Activated T-helper 2 cell treated with anti-CD3 and anti-CD28 coated beads, Interferon-gamma antibody, Interleukin-2, Interleukin-4, amounts not matched to agents 10 μg/mL and 5 μg/mL and 100 μg/mL, durations not matched to agents 14 hours and 24 hours and 36 hours (primary cell): ENCODE results near the gene SH3RF3. TPM values are rescaled to one million over a fixed set of nuclear protein-coding genes. Genes with fewer than 3 reads are reported as not detected.

Source experiments
- DNase-seq: peaks from one replicate; pipeline ENCODE4 v3.0.0; 2021; ENCODE audit warnings: low spot score
- H3K27ac Mint-ChIP-seq: one replicate; pipeline ENCODE4 v1.8.0; 2021; ENCODE audit warnings: mixed read lengths
- H3K27me3 Mint-ChIP-seq: one replicate; pipeline ENCODE4 v1.8.0; 2021; ENCODE audit warnings: low read depth, mixed read lengths
- H3K36me3 Mint-ChIP-seq: one replicate; pipeline ENCODE4 v1.8.0; 2021; ENCODE audit warnings: low read depth, mixed read lengths
- H3K4me1 Mint-ChIP-seq: one replicate; pipeline ENCODE4 v1.8.0; 2021; ENCODE audit warnings: low read depth, mixed read lengths
- H3K4me3 Mint-ChIP-seq: one replicate; pipeline ENCODE4 v1.8.0; 2021; ENCODE audit warnings: low read depth, mild to moderate bottlenecking, moderate library complexity, mixed read lengths
- H3K9me3 Mint-ChIP-seq: one replicate; pipeline ENCODE4 v1.8.0; 2021; ENCODE audit warnings: mixed read lengths
- intact Hi-C: fragments of 100-400 bp; cut with micrococcal nuclease; formaldehyde crosslinking; loops from one replicate; pipeline ENCODE4 v1.15.1; 2023
- total RNA-seq: library from RNA; stranded (reverse); gene quantifications from 2 replicates; pipeline ENCODE4 v1.2.3, GENCODE V29; 2022

The SH3RF3 gene
- total RNA-seq, 1 donor from 2014 or later: 0.78 TPM

DNA sequence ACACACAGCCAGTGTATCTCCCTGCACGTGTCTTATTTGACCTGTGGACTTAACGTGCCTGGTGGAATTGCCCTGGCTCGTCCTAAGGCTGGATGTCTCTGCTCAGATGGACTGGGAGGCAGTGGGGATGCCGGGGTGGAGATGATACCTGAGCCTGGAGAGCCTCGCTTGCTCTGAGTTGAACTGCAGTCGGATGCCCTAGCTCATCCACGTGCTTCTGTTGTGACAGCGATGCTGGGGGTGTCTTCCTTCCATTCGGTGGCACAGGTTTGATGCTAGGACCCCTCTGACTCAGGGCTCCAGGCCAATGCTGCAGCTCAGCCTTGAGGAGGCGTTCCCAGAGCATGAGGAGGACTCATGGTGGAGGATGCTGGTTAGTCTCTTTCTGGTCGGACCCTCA, 117.6 kb downstream of the SH3RF3 start:
- Mint-ChIP-seq H3K27me3 (peaks cover 22% of the 10 kb centered on the region), H3K9me3 (no peaks in the 10 kb centered on the region), H3K27ac (no peak overlapping the region), H3K36me3 (no peaks in the 10 kb centered on the region), H3K4me1 (peaks cover 2% of the 10 kb centered on the region), H3K4me3 (no peak overlapping the region)
- DNase-seq: no peak
- intact Hi-C loops: no loop called here

GRCh38 chr2:109247340-109247739, 118.3 kb downstream of the SH3RF3 start:
- no peaks in the 10 kb centered on the region for H3K36me3 Mint-ChIP-seq
- no peak for DNase-seq
- peaks cover 22% of the 10 kb centered on the region for H3K27me3 Mint-ChIP-seq
- H3K4me3 Mint-ChIP-seq: no peak overlapping the region
- no peak overlapping the region for H3K27ac Mint-ChIP-seq
- H3K4me1 Mint-ChIP-seq: peaks cover 2% of the 10 kb centered on the region
- intact Hi-C loops: no loop called here
- H3K9me3 Mint-ChIP-seq: no peaks in the 10 kb centered on the region

- no peak for DNase-seq
- H3K27ac Mint-ChIP-seq: no peak overlapping the region
- intact Hi-C loops: no loop called here
- H3K4me3 Mint-ChIP-seq: no peak overlapping the region
- H3K4me1 Mint-ChIP-seq: peaks cover 2% of the 10 kb centered on the region
- peaks cover 22% of the 10 kb centered on the region for H3K27me3 Mint-ChIP-seq
- H3K9me3 Mint-ChIP-seq: no peaks in the 10 kb centered on the region
- no peaks in the 10 kb centered on the region for H3K36me3 Mint-ChIP-seq
Measured at GRCh38 chr2:109247812-109248211, 118.8 kb downstream of the SH3RF3 start.

- Mint-ChIP-seq H3K27me3 (peaks cover 20% of the 10 kb centered on the region), H3K4me3 (no peak overlapping the region), H3K4me1 (peaks cover 2% of the 10 kb centered on the region), H3K36me3 (no peaks in the 10 kb centered on the region), H3K27ac (no peak overlapping the region), H3K9me3 (no peaks in the 10 kb centered on the region)
- intact Hi-C loops: no loop called here
- no peak for DNase-seq
Measured at GRCh38 chr2:109248590-109248989, 119.6 kb downstream of the SH3RF3 start.

DNA sequence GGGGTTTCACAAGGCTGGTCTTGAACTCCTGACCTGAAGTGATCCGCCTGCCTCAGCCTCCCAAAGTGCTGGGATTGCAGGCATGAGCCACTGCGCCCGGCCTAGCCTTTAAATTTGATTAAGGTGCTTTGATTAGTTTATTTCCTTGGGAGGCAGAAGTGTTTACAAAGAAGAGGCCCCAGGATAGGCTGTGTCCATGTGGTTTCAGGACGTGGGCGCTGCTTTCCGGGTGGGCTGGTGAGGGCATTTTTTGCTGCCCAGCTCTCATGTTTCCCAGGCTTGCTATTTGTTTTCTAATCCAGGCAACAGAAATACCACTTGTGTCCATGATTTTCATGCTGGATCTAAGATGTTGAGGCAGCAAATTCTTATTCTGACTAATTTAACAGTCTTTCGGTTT, 124.2 kb downstream of the SH3RF3 start:
- no peak for DNase-seq
- Mint-ChIP-seq H3K36me3 (no peaks in the 10 kb centered on the region), H3K4me3 (no peak overlapping the region), H3K27me3 (peaks cover 20% of the 10 kb centered on the region), H3K27ac (no peak overlapping the region), H3K9me3 (no peaks in the 10 kb centered on the region), H3K4me1 (peaks cover 6% of the 10 kb centered on the region)
- intact Hi-C loops: no loop called here

GRCh38 chr2:109254174-109254904, 125.3 kb downstream of the SH3RF3 start:
- intact Hi-C loops: no loop called here
- H3K36me3 Mint-ChIP-seq: no peaks in the 10 kb centered on the region
- H3K4me1 Mint-ChIP-seq: peaks cover 3% of the 10 kb centered on the region
- H3K4me3 Mint-ChIP-seq: no peak overlapping the region
- H3K27ac Mint-ChIP-seq: no peak overlapping the region
- peaks cover 14% of the 10 kb centered on the region for H3K27me3 Mint-ChIP-seq
- H3K9me3 Mint-ChIP-seq: no peaks in the 10 kb centered on the region
- DNase-seq: no peak

DNA sequence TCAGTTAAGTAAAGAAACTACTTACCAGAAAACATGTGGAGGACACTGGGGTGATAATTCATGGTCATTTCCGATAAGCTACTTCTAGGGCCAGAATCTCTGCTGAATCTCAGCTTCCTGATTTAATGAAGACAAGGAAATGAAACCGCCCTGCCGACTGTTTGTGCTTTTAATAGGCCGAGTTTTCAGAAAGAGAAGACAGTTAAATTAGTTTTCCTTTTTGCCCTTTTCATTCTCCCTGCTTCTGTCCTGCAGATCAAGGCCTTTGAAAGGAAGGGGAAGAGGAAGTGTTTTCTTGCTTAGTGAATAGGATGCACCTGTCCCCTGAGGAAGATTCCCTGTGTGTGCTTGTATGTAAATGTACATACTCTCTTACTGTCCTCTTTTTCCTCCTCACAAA, 126.6 kb downstream of the SH3RF3 start:
- Mint-ChIP-seq H3K36me3 (no peaks in the 10 kb centered on the region), H3K27ac (no peak overlapping the region), H3K27me3 (peaks cover 11% of the 10 kb centered on the region), H3K4me3 (no peak overlapping the region), H3K4me1 (peaks cover 3% of the 10 kb centered on the region), H3K9me3 (no peaks in the 10 kb centered on the region)
- intact Hi-C loops: no loop called here
- DNase-seq: no peak

DNA sequence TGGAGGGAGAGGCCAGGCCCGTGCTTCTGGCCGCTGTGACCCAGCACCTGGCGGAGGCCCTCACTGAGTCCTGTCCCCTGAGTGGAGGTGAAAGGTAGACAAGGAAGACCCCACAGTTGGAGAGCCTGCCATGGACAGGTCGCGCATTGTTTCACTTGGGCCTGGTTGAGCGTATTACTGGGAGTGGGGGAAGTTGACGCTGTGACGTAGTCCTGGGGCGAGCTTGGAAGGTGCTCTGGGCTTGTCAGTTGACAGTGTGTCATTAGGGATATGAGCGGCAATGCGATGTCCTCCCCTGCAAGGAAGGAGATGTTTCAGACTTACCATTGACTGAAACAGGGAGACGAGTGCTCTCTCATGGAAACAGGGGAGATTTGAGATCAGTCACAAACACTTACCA, 127.1 kb downstream of the SH3RF3 start:
- H3K9me3 Mint-ChIP-seq: no peaks in the 10 kb centered on the region
- intact Hi-C loops: no loop called here
- H3K36me3 Mint-ChIP-seq: no peaks in the 10 kb centered on the region
- H3K4me3 Mint-ChIP-seq: no peak overlapping the region
- no peak overlapping the region for H3K27ac Mint-ChIP-seq
- peaks cover 3% of the 10 kb centered on the region for H3K4me1 Mint-ChIP-seq
- DNase-seq: no peak
- H3K27me3 Mint-ChIP-seq: peaks cover 11% of the 10 kb centered on the region

GRCh38 chr2:109256921-109257320, 127.9 kb downstream of the SH3RF3 start:
- Mint-ChIP-seq H3K27me3 (peaks cover 11% of the 10 kb centered on the region), H3K4me3 (no peak overlapping the region), H3K27ac (no peak overlapping the region), H3K9me3 (no peaks in the 10 kb centered on the region), H3K4me1 (peaks cover 3% of the 10 kb centered on the region), H3K36me3 (no peaks in the 10 kb centered on the region)
- DNase-seq: no peak
- intact Hi-C loops: no loop called here

DNA sequence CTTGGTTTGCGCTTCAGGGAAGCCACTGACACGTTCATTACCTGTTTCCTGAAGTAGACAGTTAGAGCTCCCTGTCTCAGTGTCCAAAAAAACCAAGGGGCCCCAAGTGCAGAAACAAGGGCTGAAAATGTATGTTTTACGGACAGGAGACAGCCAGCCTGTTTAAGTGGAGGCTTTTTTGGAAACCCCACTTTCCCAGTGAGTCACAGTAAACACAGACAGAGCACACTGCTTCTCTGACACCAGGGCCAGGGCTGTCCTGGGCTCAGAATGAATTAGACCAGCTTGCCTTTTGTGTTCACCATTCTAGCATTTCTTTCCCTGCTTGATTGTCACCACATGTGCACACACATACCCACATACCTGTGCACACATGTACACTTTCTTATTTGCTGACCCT, 128.6 kb downstream of the SH3RF3 start:
- intact Hi-C loops: no loop called here
- Mint-ChIP-seq H3K27ac (no peak overlapping the region), H3K9me3 (no peaks in the 10 kb centered on the region), H3K27me3 (peaks cover 11% of the 10 kb centered on the region), H3K4me1 (peaks cover 3% of the 10 kb centered on the region), H3K36me3 (no peaks in the 10 kb centered on the region), H3K4me3 (no peak overlapping the region)
- DNase-seq: no peak

DNA sequence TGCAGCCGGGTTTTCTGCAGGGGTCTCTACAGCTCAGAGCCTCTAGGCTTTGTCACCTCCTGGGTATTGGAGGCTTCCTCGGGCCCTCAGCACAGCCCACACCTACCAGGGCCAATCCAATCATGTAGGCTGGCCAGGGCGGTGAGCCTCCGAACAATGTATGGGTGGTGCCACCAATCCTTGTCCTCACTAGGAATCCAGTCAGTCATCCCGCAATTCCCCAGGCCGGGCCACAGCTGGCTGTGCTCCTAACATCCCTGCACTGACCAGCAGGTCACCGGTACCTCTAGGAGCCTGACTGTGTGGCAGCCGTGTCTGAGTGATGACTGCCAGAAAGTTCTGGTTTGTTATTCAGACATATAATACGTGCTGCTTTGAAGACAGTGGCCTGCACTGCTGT, 129.4 kb downstream of the SH3RF3 start:
- Mint-ChIP-seq H3K4me1 (peaks cover 3% of the 10 kb centered on the region), H3K27ac (no peak overlapping the region), H3K9me3 (no peaks in the 10 kb centered on the region), H3K36me3 (no peaks in the 10 kb centered on the region), H3K4me3 (no peak overlapping the region), H3K27me3 (peaks cover 13% of the 10 kb centered on the region)
- DNase-seq: no peak
- intact Hi-C loops: no loop called here

GRCh38 chr2:109258905-109259540, 130.0 kb downstream of the SH3RF3 start:
- Mint-ChIP-seq H3K9me3 (no peaks in the 10 kb centered on the region), H3K36me3 (no peaks in the 10 kb centered on the region), H3K4me3 (no peak overlapping the region), H3K4me1 (peaks cover 3% of the 10 kb centered on the region), H3K27me3 (peaks cover 13% of the 10 kb centered on the region), H3K27ac (no peak overlapping the region)
- DNase-seq: no peak
- intact Hi-C loops: no loop called here

GRCh38 chr2:109259671-109260070, 130.7 kb downstream of the SH3RF3 start:
- no peak for DNase-seq
- Mint-ChIP-seq H3K36me3 (no peaks in the 10 kb centered on the region), H3K4me1 (peaks cover 3% of the 10 kb centered on the region), H3K27ac (no peak overlapping the region), H3K9me3 (no peaks in the 10 kb centered on the region), H3K4me3 (no peak overlapping the region), H3K27me3 (peaks cover 15% of the 10 kb centered on the region)
- intact Hi-C loops: no loop called here
